GM21576 (cell line): ENCODE measurements around the gene MLLT11.

Experiments used
- ATAC-seq: cut with Tn5 transposase; IDR thresholded peaks from one replicate; pipeline ENCODE4 v1.9.1; 2021; ENCODE audit warnings: mild to moderate bottlenecking, moderate library complexity; ENCODE audit not compliant: unreplicated experiment

Gene MLLT11, protein sequence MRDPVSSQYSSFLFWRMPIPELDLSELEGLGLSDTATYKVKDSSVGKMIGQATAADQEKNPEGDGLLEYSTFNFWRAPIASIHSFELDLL

GRCh38 chr1:151060007-151060656 lies at the start of gene MLLT11:
Gene MLLT11, plus strand, starts transcription at chr1:151060397. Its CDS starts 6,828 bp downstream, at chr1:151067225.
- no peak for ATAC-seq

DNA sequence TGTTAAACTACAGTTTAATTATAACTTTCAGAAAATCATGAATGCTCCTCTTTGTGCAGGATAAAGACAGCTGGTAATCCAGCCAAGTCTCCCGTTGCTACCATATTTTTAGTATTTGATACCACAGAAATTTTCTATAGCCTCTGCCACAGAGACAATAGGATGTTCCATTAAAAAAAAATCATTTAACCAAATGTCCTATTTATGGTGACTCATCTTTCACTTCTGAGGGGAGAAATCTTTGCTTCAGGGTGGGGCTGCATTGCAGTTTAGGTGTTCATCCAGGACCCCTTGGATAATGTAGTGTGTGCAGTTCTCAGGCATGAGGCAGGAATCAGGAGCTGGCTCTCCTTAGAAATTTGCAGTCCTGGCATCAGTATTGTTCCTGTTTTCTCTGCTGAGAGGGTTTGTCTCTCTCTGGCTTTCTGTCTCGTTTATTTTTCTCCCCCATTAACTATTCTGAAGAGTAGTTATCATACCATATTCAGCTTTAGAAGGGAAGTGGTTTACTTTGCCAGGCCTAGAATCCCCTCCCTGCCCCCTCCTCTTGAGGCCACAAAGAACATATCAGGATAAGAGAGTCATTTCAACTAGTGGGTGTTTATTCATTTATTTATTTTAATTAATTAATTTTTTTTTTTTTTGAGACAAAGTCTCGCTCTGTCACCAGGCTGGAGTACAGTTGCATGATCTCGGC lies 48.9 kb upstream of the MLLT11 start:
- no peak for ATAC-seq

GRCh38 chr1:151012684-151013471 lies 47.3 kb upstream of the MLLT11 start:
- ATAC-seq, result no peak

GRCh38 chr1:151013518-151013917 lies 46.7 kb upstream of the MLLT11 start:
- ATAC-seq, result no peak

DNA sequence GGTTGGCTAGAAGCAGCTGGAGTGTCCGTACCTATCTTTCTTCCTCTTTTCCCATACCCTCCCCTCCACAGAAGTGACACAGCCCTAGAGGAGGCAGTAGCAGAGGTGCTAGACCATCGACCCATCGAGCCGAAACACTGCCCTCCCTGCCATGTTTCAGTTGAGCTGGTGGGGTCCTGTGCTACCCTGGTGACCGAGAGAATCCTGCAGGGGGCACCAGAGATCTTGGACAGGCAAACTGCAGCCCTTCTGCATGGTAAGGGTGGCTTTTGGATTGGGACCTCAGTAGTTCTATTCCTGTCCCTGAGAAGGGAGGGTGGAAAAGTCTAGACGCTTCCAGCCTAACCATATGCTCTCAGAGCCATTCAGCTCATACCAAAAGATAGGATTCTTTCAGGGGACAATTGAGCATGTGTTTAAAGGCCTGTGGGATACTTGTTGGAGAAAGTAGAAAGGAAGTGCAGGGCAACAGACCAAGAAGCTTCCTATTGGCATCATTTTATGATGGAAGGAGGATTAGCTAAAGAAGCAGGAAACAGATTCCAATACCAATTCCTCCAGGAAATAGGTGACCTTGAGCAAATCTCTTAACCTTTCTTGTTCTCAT lies 35.6 kb upstream of the MLLT11 start:
- no peak for ATAC-seq

DNA sequence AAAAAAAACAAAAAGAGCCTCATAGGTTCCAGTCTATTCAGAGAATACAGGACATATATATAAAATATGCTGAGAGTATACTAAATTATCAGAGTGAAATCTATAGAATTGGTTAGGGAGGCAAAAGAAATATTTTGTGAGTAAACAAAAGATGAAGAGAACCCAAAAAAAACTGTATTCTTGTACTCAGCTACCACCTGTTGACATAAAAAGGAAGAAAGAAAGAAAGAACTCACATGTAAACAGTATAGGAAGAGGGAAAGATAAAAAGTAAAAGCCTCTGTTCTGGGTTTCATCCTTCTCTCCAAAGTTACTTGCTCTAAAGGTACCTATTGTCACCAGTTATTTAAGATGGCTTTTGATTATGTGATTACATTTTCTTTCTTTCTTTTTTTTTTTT lies 33.7 kb upstream of the MLLT11 start:
- no peak for ATAC-seq

- ATAC-seq, result no peak
Measured at GRCh38 chr1:151032164-151032563, 28.0 kb upstream of the MLLT11 start.

DNA sequence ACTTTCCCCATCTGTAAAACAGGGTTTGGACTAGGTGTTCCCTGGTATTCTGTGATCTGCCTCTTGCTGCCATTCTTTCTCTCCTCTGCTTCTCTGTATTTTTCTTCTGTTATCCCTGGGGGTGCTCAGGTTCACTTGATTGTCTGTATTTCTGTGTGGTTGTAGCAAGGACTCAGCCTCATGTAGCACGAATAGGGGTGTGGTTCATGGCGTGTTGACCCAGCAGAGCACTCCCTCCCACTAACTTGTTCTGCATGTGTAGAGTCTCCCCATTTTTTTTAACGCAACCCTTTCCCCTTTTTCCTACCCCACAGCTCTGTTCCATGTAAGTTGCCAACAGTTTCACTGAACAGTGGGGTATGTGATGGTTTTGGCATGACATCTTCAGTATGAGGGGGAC lies 25.0 kb upstream of the MLLT11 start:
- ATAC-seq, result no peak

DNA sequence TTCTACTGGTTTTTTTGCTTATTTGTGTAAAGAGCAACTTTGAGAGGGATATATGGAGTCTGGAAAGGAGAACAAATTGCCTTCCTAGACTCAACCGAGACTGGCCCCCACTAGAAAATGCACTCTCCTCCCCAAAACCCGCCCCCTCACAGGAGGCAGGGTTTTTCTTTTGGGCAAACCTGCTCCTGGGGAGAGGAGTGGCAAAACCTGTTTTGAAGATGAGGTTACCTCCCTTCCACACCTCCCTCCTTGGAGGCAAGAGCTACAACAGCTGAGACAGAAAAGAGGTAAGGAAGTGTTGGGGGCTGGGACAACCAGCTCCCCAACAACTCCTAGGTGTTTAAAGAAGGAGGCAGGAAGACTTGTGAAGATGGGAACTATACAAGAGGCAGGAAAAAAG lies 23.8 kb upstream of the MLLT11 start, which contains the start of gene BNIPL:
Gene BNIPL (plus strand): TSS at position 231 of the 400 bp plus-strand sequence. CDS start 140 bp downstream, at position 371.
- no peak for ATAC-seq

DNA sequence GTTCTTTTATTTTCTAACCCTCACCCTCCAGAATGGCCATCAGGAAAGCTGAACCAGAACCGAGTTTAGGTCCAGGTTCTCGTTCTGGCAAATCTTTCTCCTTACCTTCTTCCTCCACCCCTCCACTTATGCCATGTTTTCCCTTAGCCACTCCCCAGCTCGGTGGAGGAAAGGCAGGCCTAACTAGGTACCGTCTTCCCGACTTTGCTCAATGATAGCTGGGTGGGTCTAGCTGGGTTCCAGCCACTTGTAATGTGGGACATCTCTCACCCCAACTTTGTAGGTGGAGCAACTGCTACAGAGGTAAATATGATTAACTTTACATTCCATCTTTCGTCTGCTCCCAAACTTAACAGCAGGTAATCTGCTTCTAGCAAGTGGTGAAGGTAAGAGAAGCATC lies 23.2 kb upstream of the MLLT11 start:
- ATAC-seq, result no peak

- ATAC-seq, result no peak
Measured at GRCh38 chr1:151039521-151039920, 20.7 kb upstream of the MLLT11 start.

- ATAC-seq, result no peak
Measured at GRCh38 chr1:151043163-151043562, 17.0 kb upstream of the MLLT11 start.

DNA sequence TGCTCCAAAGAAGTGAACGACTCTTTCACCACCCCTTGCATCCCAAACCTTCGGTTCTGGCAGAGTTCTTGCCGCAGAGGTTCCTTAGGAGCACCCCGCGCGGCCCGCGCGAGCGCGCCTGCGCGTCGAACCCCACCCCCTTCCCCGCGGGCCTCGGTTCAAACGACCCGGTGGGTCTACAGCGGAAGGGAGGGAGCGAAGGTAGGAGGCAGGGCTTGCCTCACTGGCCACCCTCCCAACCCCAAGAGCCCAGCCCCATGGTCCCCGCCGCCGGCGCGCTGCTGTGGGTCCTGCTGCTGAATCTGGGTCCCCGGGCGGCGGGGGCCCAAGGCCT lies 12.6 kb upstream of the MLLT11 start, which contains the start of gene C1orf56:
Gene C1orf56 (plus strand): TSS at position 161 of the 334 bp plus-strand sequence. CDS start 97 bp downstream, at position 258.
- ATAC-seq, result peak; percentile 48

GRCh38 chr1:151047925-151048644 lies 12.1 kb upstream of the MLLT11 start:
- peak; percentile 52 for ATAC-seq

- no peak for ATAC-seq
Measured at GRCh38 chr1:151048645-151049032, 11.6 kb upstream of the MLLT11 start.

GRCh38 chr1:151049458-151049857 lies 10.7 kb upstream of the MLLT11 start:
- no peak for ATAC-seq

GRCh38 chr1:151050051-151050688 lies 10.0 kb upstream of the MLLT11 start:
- no peak for ATAC-seq

- ATAC-seq, result no peak
Measured at GRCh38 chr1:151051356-151052009, 8.7 kb upstream of the MLLT11 start.

GRCh38 chr1:151054971-151055547 lies 5.1 kb upstream of the MLLT11 start:
- no peak for ATAC-seq
